ENCODE measurements around the gene SCRN3.
"Not testable (repeated sequence)": the region's sequence is repeated elsewhere in the genome, so short reads cannot be mapped to it uniquely, and the experiment has no call there.

Gene SCRN3, protein sequence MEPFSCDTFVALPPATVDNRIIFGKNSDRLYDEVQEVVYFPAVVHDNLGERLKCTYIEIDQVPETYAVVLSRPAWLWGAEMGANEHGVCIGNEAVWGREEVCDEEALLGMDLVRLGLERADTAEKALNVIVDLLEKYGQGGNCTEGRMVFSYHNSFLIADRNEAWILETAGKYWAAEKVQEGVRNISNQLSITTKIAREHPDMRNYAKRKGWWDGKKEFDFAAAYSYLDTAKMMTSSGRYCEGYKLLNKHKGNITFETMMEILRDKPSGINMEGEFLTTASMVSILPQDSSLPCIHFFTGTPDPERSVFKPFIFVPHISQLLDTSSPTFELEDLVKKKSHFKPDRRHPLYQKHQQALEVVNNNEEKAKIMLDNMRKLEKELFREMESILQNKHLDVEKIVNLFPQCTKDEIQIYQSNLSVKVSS

DNA sequence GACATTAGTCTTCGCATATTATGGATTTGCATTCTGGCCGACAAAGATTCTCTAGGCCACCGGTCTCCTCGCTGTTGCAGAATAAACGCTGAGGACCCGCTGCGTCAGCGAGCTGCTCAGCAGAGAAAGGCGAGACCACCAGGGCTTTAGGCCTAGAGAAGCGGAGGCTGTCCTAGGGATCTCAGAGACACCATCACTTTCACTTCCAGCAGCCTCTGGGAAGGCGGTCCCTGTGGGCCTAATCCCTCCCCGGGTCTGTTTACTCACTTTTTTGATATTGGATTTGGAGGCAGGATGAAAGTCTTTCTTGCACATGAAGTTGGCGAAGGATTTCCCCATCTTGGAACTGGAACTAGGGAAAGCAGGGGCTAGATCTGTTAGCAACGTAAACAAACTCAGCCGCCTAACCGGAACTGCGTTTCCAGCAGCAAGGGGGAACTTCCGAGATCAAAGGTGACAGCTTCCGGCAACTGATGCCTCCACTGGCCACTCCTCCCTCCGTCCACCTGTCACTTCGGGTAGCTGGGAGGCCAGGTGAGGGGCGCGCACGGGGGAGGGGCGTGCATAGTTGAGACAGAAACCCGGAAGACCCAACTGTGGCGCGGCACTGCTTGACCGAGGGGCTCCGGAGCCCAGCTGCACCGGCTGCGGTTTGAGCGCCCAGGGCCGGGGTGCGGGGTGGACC lies at the start of gene SCRN3:
SCRN3 (plus strand) TSS at position 447 of the 685 bp plus-strand sequence. CDS start 2,554 bp downstream, outside the sequence.
- peaks cover 27% of the 10 kb centered on the region for H3K4me1 Mint-ChIP-seq (ENCODE audit: low read depth)
- no peaks in the 10 kb centered on the region for H3K27me3 Mint-ChIP-seq (ENCODE audit: low read depth)

GRCh38 chr2:174350018-174350417 lies 45.5 kb upstream of the SCRN3 start:
- H3K27me3 Mint-ChIP-seq (ENCODE audit: low read depth): peaks cover 16% of the 10 kb centered on the region
- peaks cover 14% of the 10 kb centered on the region for H3K36me3 Mint-ChIP-seq (ENCODE audit: low read depth)
- H3K4me3 Mint-ChIP-seq: no peak overlapping the region
- H3K4me1 Mint-ChIP-seq (ENCODE audit: low read depth): no peaks in the 10 kb centered on the region
- no peaks in the 10 kb centered on the region for H3K9me3 Mint-ChIP-seq
- no peak overlapping the region for H3K27ac Mint-ChIP-seq

More for the DNA sequence above, at the start of gene SCRN3:
- H3K27ac Mint-ChIP-seq: peak within 1 kb of the TSS; percentile 94
- H3K4me3 Mint-ChIP-seq: peak within 1 kb of the TSS; percentile 94
- no peaks in the 10 kb centered on the region for H3K9me3 Mint-ChIP-seq
- peaks cover 13% of the 10 kb centered on the region for H3K36me3 Mint-ChIP-seq (ENCODE audit: low read depth)

DNA sequence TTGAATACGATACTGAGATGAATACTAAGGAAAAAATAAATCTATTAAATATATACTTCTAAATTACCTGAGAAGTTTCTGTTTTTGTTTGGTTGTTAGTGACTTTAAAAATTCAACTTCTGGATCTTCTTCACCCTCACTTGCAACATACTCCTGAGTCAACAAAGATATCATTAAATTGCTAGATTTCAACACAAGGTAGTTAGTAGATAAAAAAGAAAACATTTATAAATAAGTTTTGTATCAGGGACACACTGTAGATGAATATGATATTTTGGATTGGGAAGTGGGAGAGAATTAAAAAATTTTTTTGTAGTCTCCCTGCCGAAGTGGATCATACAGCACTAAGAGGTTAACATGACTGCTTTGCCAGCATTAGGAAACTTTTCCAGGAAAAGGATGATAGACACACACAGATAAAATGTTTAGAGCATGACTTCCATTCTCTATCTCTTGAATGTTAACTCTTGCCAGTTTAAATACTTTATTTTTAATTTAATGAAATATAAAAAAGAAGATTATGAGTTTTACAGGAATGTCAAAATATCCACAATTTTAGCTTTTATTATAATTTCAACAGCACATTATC lies 44.8 kb upstream of the SCRN3 start:
- Mint-ChIP-seq H3K27me3 (ENCODE audit: low read depth) (peaks cover 11% of the 10 kb centered on the region), H3K9me3 (no peaks in the 10 kb centered on the region), H3K36me3 (ENCODE audit: low read depth) (peaks cover 14% of the 10 kb centered on the region), H3K4me1 (ENCODE audit: low read depth) (no peaks in the 10 kb centered on the region), H3K4me3 (no peak overlapping the region), H3K27ac (no peak overlapping the region)

DNA sequence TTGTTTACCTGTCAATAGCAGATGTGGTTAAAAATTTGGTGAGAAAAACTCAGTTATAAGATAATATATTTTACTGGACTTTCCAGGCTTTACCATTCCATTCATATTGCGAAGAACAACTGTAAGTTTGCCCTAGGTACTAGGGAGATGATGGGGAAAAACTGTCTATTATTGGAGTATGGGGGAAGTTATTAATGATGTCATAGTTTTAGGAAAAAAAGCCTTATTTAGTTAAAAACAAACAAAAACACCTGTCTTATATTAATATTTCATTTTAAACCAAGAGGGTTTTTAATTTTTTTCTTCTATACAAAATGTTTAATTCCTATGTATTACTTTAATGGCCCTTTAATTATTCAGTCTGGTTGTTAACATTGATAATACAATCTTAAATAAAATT lies 42.5 kb upstream of the SCRN3 start:
- H3K27ac Mint-ChIP-seq: no peak overlapping the region
- H3K27me3 Mint-ChIP-seq (ENCODE audit: low read depth): no peaks in the 10 kb centered on the region
- H3K4me1 Mint-ChIP-seq (ENCODE audit: low read depth): no peaks in the 10 kb centered on the region
- H3K4me3 Mint-ChIP-seq: no peak overlapping the region
- H3K36me3 Mint-ChIP-seq (ENCODE audit: low read depth): peaks cover 10% of the 10 kb centered on the region
- H3K9me3 Mint-ChIP-seq: no peaks in the 10 kb centered on the region

GRCh38 chr2:174356347-174356746 lies 39.2 kb upstream of the SCRN3 start:
- Mint-ChIP-seq H3K4me1 (ENCODE audit: low read depth) (no peaks in the 10 kb centered on the region), H3K27ac (no peak overlapping the region), H3K27me3 (ENCODE audit: low read depth) (no peaks in the 10 kb centered on the region), H3K9me3 (peaks cover 3% of the 10 kb centered on the region), H3K4me3 (no peak overlapping the region), H3K36me3 (ENCODE audit: low read depth) (peaks cover 10% of the 10 kb centered on the region)

- H3K27me3 Mint-ChIP-seq (ENCODE audit: low read depth); H3K4me3 Mint-ChIP-seq; H3K4me1 Mint-ChIP-seq (ENCODE audit: low read depth); H3K27ac Mint-ChIP-seq: not testable (repeated sequence)
- Mint-ChIP-seq H3K36me3 (ENCODE audit: low read depth) (peaks cover 28% of the 10 kb centered on the region), H3K9me3 (peaks cover 17% of the 10 kb centered on the region)
Observed at GRCh38 chr2:174359663-174360062, 35.9 kb upstream of the SCRN3 start.

- Mint-ChIP-seq H3K9me3 (peaks cover 35% of the 10 kb centered on the region), H3K4me3 (no peak overlapping the region), H3K36me3 (ENCODE audit: low read depth) (peaks cover 53% of the 10 kb centered on the region), H3K4me1 (ENCODE audit: low read depth) (no peaks in the 10 kb centered on the region), H3K27me3 (ENCODE audit: low read depth) (no peaks in the 10 kb centered on the region), H3K27ac (no peak overlapping the region)
Observed at GRCh38 chr2:174362949-174363348, 32.6 kb upstream of the SCRN3 start.

DNA sequence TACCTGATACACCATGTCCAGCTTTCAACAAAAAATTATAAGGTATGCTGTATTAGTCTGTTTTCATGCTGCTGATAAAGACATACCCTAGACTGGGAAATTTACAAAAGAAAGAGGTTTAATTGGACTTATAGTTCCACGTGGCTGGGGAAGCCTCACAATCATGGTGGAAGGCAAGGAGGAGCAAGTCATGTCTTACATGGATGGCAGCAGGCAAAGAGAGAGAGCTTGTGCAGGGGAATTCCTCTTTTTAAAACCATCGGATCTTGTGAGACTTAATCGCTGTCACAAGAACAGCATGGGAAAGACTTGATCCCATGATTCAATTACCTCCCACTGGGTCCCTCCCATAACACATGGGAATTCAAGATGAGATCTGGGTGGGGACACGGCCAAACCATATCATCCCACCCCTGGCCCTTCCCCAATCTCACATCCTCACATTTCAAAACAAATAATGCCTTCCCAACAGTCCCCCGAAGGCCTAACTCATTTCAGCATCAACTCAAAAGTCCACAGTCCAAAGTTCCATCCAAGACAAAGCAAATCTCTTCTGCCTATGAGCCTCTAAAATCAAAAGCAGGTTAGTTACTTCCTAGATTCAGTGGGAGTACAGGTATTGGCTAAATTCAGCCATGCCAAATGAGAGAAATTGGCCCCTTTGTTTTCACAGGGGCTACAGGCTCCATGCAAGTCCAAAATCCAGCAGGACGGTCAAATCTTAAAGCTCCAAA lies 31.9 kb upstream of the SCRN3 start:
- H3K4me1 Mint-ChIP-seq (ENCODE audit: low read depth); H3K27ac Mint-ChIP-seq; H3K27me3 Mint-ChIP-seq (ENCODE audit: low read depth); H3K4me3 Mint-ChIP-seq: not testable (repeated sequence)
- H3K36me3 Mint-ChIP-seq (ENCODE audit: low read depth): peaks cover 55% of the 10 kb centered on the region
- H3K9me3 Mint-ChIP-seq: peaks cover 35% of the 10 kb centered on the region

GRCh38 chr2:174364628-174365027 lies 30.9 kb upstream of the SCRN3 start:
- H3K4me3 Mint-ChIP-seq: no peak overlapping the region
- H3K36me3 Mint-ChIP-seq (ENCODE audit: low read depth): peaks cover 51% of the 10 kb centered on the region
- H3K27me3 Mint-ChIP-seq (ENCODE audit: low read depth): no peaks in the 10 kb centered on the region
- H3K9me3 Mint-ChIP-seq: peaks cover 35% of the 10 kb centered on the region
- no peak overlapping the region for H3K27ac Mint-ChIP-seq
- H3K4me1 Mint-ChIP-seq (ENCODE audit: low read depth): no peaks in the 10 kb centered on the region

- Mint-ChIP-seq H3K4me1 (ENCODE audit: low read depth) (no peaks in the 10 kb centered on the region), H3K27me3 (ENCODE audit: low read depth) (no peaks in the 10 kb centered on the region), H3K36me3 (ENCODE audit: low read depth) (peaks cover 49% of the 10 kb centered on the region), H3K27ac (no peak overlapping the region), H3K4me3 (no peak overlapping the region), H3K9me3 (peaks cover 33% of the 10 kb centered on the region)
Observed at GRCh38 chr2:174365571-174365970, 30.0 kb upstream of the SCRN3 start.

DNA sequence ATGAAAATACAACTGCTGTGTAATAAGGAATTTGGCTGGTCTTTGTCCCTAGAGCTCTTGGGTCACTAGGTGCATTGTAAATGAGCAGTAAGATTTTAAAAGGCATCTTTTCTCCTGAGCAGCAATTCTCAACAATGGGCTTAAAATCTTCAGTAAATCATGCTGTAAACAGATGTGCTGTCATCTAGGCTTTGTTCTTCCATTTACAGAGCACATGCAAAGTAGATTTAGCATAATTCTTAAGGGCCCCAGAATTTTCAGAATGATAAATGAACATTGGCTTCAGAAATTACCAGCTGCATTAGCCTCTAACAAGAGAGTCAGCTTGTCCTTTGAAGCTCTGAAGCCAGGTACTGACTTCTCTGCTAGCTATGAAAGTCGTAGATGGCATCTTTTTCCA lies 26.8 kb upstream of the SCRN3 start:
- Mint-ChIP-seq H3K27me3 (ENCODE audit: low read depth) (no peaks in the 10 kb centered on the region), H3K36me3 (ENCODE audit: low read depth) (peaks cover 41% of the 10 kb centered on the region), H3K27ac (no peak overlapping the region), H3K4me1 (ENCODE audit: low read depth) (no peaks in the 10 kb centered on the region), H3K9me3 (peaks cover 25% of the 10 kb centered on the region), H3K4me3 (no peak overlapping the region)

- Mint-ChIP-seq H3K27me3 (ENCODE audit: low read depth) (no peaks in the 10 kb centered on the region), H3K4me3 (no peak overlapping the region), H3K4me1 (ENCODE audit: low read depth) (no peaks in the 10 kb centered on the region), H3K9me3 (no peaks in the 10 kb centered on the region), H3K27ac (no peak overlapping the region), H3K36me3 (ENCODE audit: low read depth) (peaks cover 23% of the 10 kb centered on the region)
Observed at GRCh38 chr2:174376967-174377366, 18.6 kb upstream of the SCRN3 start.

DNA sequence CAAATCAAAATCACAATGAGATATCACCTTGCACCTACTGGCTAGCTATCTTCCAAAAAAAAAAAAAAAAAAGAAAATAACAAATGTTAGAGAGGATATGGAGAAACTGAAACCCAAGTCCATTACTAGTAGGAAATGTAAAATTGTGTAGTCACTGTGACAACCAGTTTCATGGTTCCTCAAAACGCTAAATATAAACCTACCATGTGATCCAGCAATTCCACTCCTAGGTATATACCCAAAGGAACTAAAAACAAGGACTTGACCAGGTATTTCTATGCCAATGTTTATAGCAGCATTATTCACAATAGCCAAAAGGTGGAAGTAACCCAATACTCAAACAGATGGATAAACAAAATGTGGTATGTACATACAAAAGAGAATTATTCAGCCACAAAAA lies 11.7 kb upstream of the SCRN3 start:
- H3K27ac Mint-ChIP-seq: no peak overlapping the region
- no peaks in the 10 kb centered on the region for H3K9me3 Mint-ChIP-seq
- peaks cover 16% of the 10 kb centered on the region for H3K36me3 Mint-ChIP-seq (ENCODE audit: low read depth)
- no peaks in the 10 kb centered on the region for H3K27me3 Mint-ChIP-seq (ENCODE audit: low read depth)
- peaks cover 5% of the 10 kb centered on the region for H3K4me1 Mint-ChIP-seq (ENCODE audit: low read depth)
- H3K4me3 Mint-ChIP-seq: no peak overlapping the region

- H3K36me3 Mint-ChIP-seq (ENCODE audit: low read depth): peaks cover 17% of the 10 kb centered on the region
- H3K9me3 Mint-ChIP-seq: no peaks in the 10 kb centered on the region
- H3K27me3 Mint-ChIP-seq (ENCODE audit: low read depth): no peaks in the 10 kb centered on the region
- H3K27ac Mint-ChIP-seq: no peak overlapping the region
- H3K4me1 Mint-ChIP-seq (ENCODE audit: low read depth): peaks cover 8% of the 10 kb centered on the region
- no peak overlapping the region for H3K4me3 Mint-ChIP-seq
Observed at GRCh38 chr2:174385201-174385600, 10.3 kb upstream of the SCRN3 start.

All from T-helper 1 cell treated with Interleukin-12 subunit alpha and Interleukin-12 subunit beta and Interleukin-4 antibody, amounts not matched to agents 30 μg/mL and 1 μg/mL, for 36 hours (primary cell).